GM10266 (cell line): ENCODE measurements around the gene SPATA18.
"Not testable (repeated sequence)": the region's sequence is repeated elsewhere in the genome, so short reads cannot be mapped to it uniquely, and the experiment has no call there.

Experiments
- DNase-seq: peaks from one replicate; pipeline ENCODE4 v3.0.0; 2012; ENCODE audit errors: extremely low spot score
- TF ChIP-seq, protein P1 (sequence below): IDR thresholded peaks from 2 replicates; pipeline ENCODE4 v1.5.1; 2012; ENCODE audit warnings: mild to moderate bottlenecking, low read depth; ENCODE audit not compliant: control insufficient read depth, insufficient read depth; ENCODE audit errors: missing control alignments

The SPATA18 gene

DNA sequence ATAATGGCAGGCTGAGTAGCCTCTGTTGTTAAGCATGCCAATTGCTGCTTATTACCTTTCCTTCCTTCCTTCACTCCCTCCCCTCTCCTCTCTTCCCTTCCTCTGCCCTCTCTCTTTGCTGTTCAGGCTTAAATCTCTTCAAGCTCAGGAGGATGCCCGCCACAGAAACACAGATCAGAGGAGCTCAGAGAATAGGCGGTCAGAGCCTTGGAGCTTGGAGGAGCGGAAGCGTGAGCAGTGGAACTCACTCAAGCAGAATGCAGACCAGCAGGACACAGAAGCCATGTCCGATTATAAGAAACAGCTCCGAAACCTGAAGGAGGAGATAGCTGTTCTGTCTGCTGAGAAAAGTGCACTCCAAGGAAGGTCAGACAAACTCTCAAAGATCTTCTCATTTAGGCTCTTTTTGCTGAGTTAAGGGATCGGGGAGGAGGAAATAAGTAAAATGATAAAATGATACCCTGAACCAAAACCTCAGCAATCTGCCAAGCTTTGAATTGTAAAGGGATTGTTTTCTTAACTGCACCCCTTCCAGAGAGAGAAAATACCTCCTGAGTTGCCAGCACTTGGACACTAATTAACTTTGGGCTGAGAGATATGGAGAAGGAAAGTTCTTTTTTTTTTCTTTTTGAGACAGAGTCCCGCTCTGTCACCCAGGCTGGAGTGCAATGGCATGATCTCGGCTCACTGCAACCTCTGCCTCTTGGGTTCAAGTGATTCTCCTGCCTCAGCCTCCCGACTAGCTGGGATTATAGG lies 20.9 kb downstream of the SPATA18 start:
- TF ChIP-seq, protein P1, sequence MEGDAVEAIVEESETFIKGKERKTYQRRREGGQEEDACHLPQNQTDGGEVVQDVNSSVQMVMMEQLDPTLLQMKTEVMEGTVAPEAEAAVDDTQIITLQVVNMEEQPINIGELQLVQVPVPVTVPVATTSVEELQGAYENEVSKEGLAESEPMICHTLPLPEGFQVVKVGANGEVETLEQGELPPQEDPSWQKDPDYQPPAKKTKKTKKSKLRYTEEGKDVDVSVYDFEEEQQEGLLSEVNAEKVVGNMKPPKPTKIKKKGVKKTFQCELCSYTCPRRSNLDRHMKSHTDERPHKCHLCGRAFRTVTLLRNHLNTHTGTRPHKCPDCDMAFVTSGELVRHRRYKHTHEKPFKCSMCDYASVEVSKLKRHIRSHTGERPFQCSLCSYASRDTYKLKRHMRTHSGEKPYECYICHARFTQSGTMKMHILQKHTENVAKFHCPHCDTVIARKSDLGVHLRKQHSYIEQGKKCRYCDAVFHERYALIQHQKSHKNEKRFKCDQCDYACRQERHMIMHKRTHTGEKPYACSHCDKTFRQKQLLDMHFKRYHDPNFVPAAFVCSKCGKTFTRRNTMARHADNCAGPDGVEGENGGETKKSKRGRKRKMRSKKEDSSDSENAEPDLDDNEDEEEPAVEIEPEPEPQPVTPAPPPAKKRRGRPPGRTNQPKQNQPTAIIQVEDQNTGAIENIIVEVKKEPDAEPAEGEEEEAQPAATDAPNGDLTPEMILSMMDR, result no peak
- no peak for DNase-seq

DNA sequence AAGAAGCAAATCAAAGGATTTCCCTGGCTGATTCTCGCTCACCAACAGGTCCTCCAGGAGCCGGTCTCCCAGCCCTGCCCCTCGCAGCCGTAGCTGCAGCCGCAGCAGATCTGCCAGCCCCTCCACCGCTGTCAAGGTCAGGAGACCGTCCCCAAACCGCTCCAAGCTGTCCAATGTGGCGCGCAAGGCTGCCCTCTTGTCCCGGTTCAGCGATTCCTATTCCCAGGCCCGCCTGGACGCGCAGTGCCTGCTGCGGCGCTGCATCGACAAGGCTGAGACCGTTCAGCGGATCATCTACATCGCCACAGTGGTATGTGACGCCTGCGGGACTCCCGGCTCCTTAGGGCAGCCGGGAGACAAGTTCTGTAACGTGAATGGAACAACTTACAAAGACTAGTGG lies 25.6 kb downstream of the SPATA18 start:
- TF ChIP-seq, protein P1, result no peak
- no peak for DNase-seq

DNA sequence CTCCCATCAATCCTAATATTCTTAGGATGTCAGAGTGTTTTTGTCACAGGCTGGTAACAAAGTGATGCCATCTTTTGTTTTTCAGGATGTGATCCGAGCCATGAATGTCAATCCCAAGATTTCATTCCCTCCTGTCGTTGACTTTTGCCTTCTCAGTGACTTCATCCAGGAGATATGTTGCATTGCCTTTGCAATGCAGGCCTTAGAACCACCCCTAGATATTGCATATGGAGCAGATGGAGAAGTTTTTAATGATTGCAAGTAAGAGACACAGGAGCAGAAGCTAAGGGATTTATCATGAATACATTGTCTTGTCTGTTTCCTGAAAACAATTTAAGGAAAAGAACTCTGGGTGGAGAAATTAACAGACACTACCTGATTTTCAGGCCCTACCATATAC lies 28.6 kb downstream of the SPATA18 start:
- TF ChIP-seq, protein P1, result no peak
- no peak for DNase-seq

DNA sequence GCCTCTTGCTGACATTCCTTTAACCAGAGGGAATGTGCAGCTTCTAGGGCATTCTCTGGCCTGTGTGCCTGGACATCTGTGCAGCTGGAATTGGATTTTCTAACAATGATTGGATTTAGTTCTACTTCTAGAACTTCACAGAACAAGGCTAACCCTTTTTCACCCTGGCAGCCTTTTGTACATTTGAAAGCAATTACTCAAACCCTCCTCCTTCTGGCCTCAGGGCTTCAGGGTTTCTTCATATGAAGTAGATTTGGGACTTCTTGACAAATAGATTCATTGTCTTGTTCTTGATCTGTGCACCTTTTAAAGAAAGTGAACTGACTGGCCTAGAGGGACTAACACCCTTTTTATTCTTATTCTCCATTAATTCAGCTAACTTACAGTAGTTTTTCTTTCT lies 30.1 kb downstream of the SPATA18 start:
- TF ChIP-seq, protein P1, result no peak
- no peak for DNase-seq

DNA sequence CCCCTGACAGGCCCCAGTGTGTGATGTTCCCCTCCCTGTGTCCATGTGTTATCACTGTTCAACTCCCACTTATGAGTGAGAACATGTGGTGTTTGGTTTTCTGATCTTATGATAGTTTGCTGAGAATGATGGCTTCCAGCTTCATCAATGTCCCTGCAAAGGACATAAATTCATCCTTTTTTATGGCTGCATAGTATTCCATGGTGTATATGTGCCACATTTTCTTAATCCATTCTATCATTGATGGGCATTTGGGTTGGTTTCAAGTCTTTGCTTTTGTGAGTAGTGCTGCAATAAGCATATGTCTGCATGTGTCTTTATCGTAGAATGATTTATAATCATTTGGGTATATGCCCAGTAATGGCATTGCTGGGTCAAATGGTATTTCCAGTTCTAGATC lies 35.3 kb downstream of the SPATA18 start:
- not testable (repeated sequence) for DNase-seq

DNA sequence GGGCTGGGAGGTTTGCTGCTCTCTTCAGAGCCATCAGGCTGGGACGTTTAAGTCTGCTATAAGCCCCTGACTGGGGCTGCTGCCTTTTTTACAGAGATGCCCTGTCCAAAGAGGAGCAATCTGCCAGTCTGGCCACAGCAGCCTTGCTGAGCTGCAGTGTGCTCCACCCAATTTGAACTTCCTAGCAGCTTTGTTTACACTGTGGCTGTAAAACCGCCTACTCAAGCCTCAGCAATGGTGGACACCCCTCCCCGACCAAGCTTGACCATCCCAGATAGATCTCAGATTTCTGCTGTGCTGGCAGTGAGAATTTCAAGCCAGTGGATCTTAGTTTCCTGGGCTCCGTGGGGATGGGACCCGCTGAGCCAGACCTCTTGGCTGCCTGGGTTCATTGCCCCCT lies 40.7 kb downstream of the SPATA18 start:
- DNase-seq, result no peak
- TF ChIP-seq, protein P1, result no peak

DNA sequence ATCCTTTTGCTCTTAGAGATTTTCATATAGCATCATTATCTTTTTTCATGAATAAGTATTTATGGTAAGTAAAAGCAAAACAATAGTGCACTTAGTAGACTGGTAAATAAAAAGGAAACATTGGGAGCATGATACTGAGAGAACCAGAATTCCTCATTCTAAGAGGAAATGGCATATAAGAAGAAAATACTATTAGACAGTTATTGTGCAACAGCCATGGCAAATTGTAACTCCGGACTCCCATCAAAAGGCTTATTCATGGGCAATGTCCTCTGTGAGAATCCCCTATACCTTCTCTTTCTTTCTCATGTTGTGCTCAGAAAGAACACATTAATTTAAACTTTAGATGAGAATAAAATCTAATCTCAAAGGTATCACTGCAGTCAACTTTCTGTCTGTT lies 42.4 kb downstream of the SPATA18 start:
- TF ChIP-seq, protein P1, result no peak
- no peak for DNase-seq
